HG03159 (cell line): ENCODE results near the gene GAS7.
"Not testable (repeated sequence)": the region's sequence is repeated elsewhere in the genome, so short reads cannot be mapped to it uniquely, and the experiment has no call there.

ENCODE experiments used
- ATAC-seq: cut with Tn5 transposase; IDR thresholded peaks from one replicate; pipeline ENCODE4 v1.9.1; 2021; ENCODE audit warnings: mild to moderate bottlenecking, moderate library complexity; ENCODE audit not compliant: unreplicated experiment

GAS7 gene

GRCh38 chr17:9924735-9925191 lies 273.6 kb downstream of the GAS7 start:
- no peak for ATAC-seq

GRCh38 chr17:9922012-9922848 lies 276.2 kb downstream of the GAS7 start:
- ATAC-seq: no peak

- ATAC-seq: not testable (repeated sequence)
Measured at GRCh38 chr17:9921216-9921615, 277.2 kb downstream of the GAS7 start.

- ATAC-seq: no peak
Measured at GRCh38 chr17:9918804-9919352, 279.5 kb downstream of the GAS7 start.

GRCh38 chr17:9918352-9918751 lies 280.1 kb downstream of the GAS7 start:
- no peak for ATAC-seq

GRCh38 chr17:9917801-9918200 lies 280.6 kb downstream of the GAS7 start:
- no peak for ATAC-seq

- ATAC-seq: no peak
Measured at GRCh38 chr17:9917131-9917530, 281.3 kb downstream of the GAS7 start.

DNA sequence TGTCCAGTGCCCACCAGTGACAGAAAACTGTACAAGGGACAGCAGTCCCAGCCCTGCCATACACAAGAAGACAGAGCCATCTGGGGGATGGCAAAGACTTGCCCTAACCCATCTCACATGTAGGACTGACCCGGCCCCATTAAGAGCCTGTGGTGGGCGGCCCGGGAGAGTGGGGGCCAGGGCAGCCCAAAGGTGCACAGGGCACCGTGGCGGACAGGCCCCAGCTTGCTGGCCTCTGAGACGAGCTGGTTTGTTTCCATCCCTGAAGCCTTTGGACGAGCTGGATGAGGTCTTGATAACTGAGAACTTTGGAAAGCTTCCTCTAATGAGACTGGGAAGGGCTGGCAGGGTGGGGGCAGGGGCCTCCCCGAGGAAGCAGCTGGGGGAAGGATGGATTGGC lies 282.3 kb downstream of the GAS7 start:
- no peak for ATAC-seq

GRCh38 chr17:9913476-9913875 lies 284.9 kb downstream of the GAS7 start:
- ATAC-seq: no peak

DNA sequence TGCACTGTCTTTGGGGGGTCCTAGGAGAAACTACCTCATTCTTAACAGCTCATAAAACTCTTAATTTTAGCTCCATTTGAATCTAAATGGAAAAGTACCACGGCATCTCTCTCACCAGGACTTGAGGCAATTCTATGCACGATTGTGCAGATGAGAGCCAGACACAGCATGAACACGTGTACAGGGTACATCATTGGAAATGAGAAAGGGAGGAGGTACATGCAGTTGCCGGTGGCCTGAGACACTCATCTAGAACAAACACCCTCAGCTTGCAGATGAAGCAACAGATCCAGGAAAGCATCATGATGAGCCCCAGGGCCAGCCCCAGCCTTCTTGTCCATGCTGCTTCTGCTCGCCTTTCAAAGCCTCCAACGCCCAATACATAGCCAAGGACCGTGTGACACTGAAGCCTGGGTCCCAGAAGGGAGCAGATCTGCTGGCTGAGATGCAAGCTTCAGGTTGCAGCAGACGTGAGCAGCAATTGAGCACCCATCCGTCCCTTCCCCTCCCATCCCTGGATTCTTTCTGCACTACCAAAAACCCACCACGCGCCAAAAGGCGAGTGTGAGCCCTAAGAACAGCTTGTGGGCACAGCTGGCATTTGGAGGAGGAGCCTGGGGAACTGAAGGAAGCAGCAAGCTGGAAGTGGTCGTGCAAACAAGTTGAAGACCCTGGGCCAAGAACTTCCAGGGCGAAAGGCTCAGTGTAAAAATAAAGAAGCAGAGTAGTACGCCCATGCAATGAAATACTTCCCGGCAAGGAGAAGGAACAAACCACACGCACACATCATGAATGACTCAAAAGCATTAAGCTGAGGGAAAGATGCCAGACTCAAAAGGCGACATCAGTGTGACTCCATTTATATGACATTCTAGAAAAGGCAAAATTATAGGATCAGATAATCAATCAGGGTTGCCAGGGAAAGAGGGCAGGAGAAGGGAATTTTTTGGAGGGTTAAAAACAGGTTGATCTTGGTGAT lies 286.0 kb downstream of the GAS7 start:
- no peak for ATAC-seq

GRCh38 chr17:9911089-9911488 lies 287.3 kb downstream of the GAS7 start:
- ATAC-seq: no peak

DNA sequence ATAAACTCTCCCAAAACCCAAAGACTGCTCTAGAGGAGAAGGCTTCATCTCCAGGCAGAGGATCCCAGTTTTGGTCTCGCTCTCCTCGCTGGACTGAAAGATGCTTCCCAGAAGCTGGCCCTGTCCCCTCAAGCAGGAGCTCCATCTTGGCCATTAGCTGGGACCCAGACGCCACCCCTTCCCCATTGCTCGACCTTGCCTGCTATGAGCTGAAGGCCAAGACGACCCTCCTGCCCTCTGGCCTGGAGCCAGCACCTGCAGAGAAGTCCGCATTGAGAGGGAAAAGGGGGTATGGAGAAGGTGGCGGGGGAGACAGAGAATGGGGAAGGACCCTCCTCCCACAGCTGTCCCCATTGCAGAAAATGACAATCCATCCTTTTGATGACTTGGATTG lies 289.8 kb downstream of the GAS7 start:
- ATAC-seq: no peak

DNA sequence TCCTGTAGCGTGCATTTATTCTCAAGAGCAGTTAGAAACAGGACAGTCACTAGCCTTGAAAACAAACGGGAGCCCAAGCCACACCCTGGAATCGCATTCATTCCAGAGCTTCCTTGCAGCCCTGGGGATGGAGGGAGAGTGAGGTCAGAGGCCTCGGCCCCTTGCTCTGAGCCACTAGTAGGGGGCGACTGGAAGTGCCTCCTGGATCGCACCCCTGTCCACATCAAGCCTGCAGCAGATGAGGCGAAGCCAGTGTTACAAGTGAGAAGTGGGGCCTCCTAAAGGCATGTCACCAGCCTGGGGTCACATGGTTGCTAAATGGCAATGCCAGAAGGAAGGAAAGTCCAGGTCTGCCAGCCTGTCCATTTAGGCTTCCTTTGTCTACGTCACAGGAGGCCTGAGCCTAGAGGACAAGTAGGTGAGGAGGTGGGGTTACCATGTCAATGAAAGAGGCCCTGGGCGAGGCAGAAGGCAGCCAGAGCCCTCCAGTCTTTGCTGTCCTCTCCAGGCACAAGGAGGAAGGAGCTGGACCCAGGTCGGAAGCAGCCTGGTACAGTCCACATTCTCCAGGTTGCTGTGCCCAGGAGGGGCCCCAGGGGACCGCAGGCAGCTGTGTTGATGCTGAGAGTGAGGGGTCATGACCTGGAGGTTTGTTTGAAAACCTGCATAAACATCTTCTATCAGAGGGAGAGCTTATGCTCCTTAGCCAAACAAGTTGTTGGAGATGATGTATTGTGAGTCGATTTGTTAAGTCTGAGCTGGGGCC lies 290.3 kb downstream of the GAS7 start:
- no peak for ATAC-seq

DNA sequence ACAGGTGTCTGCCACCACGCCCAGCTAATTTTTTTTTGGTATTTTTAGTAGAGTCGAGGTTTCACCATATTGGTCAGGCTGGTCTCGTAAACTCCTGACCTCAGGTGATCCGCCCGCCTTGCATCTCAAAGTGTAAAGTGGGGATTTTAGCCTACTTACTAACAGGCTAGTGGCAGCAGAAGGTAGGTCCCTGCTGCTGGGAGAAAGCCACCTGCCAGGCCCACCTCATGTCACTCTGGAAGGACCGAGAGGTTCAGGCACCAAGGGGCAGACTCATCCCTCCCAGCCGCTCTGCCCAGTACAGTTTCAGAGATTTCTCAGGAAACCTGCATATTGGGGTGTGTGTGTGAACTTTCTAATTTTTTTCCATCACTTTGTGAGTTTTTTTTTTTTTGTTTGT lies 291.3 kb downstream of the GAS7 start:
- ATAC-seq: no peak

- no peak for ATAC-seq
Measured at GRCh38 chr17:9906616-9907015, 291.8 kb downstream of the GAS7 start.

- no peak for ATAC-seq
Measured at GRCh38 chr17:9905902-9906301, 292.5 kb downstream of the GAS7 start.

DNA sequence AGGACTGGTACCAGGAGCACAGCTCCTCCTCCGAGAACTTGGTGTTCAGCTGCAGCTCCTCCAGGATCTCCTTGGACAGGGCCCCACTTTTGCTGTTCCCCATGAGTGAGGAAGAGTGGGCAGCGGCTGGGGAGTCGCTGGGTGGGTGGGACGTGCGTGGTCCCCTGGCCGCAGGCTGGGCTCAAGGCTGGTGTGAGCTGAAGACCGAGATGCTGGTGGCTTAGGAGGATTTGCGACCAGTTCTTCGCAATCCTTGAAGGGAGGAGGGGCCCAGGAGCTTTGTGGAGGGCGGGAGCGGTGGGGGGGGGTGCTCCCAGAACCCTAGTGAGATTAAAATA lies 293.4 kb downstream of the GAS7 start, which contains the start of gene RCVRN:
TSS of gene RCVRN (minus strand) at position 194 of the 338 bp plus-strand sequence. CDS start at position 103, 91 bp downstream.
- ATAC-seq: no peak

DNA sequence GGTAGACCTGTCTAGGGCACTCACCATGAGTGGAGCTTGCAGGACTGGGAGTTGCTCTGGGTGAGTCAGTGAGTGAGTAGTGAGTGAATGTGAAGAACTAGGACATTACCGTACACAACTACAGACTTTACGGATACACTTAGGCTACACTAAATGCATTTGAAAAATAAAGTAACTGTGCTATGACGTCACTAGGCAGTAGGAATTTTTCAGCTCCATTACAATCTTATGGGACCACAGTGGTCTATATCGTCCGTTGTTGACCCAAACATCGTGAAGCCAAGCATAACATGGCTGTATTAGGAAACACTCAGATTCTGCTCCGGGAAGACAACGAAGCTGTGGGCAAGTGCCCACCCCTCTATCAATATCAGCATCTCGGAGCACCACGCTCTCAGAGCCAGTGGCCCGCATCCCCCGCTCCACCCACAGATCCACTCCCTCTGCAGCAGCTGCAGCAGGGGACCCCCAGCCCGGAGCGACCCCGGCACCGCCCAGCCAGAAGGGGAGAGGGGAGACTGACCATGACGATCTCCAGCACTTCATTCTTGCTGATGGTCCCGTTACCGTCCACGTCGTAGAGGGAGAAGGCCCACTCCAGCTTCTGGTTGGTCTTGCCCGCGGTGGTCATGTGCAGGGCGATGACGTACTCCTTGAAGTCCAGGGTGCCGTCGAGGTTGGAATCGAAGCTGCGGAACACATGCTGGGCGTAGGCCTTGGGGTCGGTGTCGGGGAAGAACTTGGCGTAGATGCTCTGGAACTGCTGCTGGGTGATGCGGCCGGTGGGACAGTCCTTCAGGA lies 293.9 kb downstream of the GAS7 start:
- no peak for ATAC-seq

DNA sequence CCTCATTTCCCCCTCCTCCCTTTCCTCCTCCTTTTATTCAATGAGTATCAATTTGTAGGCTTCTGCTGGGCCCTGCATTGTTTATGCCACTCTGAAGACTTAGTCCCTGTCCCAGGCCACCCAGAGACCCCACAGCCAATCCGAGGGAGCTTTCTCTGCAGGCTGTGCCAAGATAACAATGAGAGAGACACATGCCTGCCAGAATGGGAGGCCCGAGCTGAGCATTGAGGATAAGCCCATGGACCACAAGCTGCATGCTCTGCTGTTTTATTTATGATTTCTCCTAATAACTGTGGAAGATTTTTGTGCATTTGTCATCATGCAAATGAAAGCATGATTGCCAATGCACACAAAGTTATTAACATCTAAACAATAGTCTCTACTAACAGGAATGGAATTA lies 296.3 kb downstream of the GAS7 start:
- no peak for ATAC-seq

- no peak for ATAC-seq
Measured at GRCh38 chr17:9900784-9901183, 297.6 kb downstream of the GAS7 start.
